Measurements from ENCODE around the gene NID2. TPM values are rescaled to one million over a fixed set of nuclear protein-coding genes. Genes with fewer than 3 reads are reported as not detected.

Gene NID2
- total and polyA plus RNA-seq, 12 donors: 7.2 to 61.3 (median 33.0) TPM

DNA sequence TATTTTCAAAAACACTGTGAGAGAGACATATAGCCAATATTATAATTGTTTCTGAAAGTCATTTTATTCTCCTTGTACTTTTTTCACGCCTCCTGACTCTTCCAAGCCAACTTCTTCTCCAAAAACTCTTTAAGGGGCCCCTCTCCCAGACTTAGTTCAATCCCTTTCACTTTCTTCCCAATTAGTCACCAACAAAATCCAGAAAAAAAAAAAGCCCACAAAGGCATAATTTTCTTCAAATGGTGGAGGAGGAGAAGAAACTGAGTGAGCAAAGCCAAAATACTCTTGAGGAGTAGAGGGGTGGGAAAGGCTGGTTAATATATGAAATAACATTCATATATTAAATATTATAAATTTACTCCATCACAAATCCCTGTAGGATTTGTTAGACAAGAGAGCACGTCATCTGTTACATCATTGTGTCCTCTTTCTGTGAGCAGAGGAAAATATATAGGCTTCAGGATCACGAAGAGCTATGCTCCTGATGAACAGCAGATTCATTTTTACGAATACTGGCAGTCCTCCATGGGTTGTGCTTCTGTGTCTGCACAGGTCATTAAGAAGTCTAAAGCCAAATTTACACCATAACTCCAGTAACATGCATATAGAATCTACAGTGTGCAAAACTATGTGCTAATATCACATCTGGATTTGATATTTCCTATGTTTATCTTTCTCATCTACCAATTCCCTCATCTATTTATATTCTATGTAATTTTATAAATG lies 25.9 kb upstream of the NID2 start:
- Histone ChIP-seq H3K36me3 (replicated peaks in 1 of 2) (no peaks in the 10 kb centered on the region), H3K27ac (no peak overlapping the region), H3K4me3 (no peak overlapping the region), H3K4me1 (replicated peaks in 1 of 2) (no peaks in the 10 kb centered on the region), H3K27me3 (no peaks in the 10 kb centered on the region), H3K9me3 (replicated peaks in 1 of 3) (no peaks in the 10 kb centered on the region)
- DNase-seq: no peak
- intact Hi-C loops (cut with DNase I): no loop called here
- 53 to 75% (median 64%) methylated on average over 4 of the region's 4 CpGs for WGBS, 4 donors
- TF ChIP-seq, protein P1, sequence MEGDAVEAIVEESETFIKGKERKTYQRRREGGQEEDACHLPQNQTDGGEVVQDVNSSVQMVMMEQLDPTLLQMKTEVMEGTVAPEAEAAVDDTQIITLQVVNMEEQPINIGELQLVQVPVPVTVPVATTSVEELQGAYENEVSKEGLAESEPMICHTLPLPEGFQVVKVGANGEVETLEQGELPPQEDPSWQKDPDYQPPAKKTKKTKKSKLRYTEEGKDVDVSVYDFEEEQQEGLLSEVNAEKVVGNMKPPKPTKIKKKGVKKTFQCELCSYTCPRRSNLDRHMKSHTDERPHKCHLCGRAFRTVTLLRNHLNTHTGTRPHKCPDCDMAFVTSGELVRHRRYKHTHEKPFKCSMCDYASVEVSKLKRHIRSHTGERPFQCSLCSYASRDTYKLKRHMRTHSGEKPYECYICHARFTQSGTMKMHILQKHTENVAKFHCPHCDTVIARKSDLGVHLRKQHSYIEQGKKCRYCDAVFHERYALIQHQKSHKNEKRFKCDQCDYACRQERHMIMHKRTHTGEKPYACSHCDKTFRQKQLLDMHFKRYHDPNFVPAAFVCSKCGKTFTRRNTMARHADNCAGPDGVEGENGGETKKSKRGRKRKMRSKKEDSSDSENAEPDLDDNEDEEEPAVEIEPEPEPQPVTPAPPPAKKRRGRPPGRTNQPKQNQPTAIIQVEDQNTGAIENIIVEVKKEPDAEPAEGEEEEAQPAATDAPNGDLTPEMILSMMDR (IDR thresholded peaks at IDR 0.05): no peak
- no peak for TF ChIP-seq POLR2A (IDR thresholded peaks at IDR 0.05)

DNA sequence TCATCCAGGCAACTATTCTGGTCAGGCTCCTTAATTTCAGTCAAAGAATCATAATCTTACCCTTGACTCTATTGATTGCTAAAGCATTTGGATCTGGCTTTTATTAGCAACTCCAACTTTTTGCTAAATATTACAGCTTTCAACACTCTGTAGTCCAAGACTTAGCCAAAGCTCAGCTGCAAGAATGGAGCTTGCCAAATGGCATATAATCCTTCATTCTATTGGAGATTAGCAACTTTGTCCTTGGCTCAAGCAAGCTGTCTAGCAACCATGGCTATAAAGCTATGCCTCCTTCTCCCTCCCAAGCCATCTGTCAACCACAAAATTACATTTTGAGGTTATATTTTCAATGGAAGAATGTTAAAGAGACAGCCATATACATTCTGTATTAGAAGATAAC lies 23.1 kb upstream of the NID2 start:
- no peak for DNase-seq
- intact Hi-C loops (cut with DNase I): no loop called here
- Histone ChIP-seq H3K4me3 (no peak overlapping the region), H3K9me3 (replicated peaks in 1 of 3) (no peaks in the 10 kb centered on the region), H3K4me1 (replicated peaks in 1 of 2) (no peaks in the 10 kb centered on the region), H3K27me3 (no peaks in the 10 kb centered on the region), H3K27ac (no peak overlapping the region), H3K36me3 (replicated peaks in 1 of 2) (no peaks in the 10 kb centered on the region)
- TF ChIP-seq, protein P1 (IDR thresholded peaks at IDR 0.05): no peak
- no peak for TF ChIP-seq POLR2A (IDR thresholded peaks at IDR 0.05)

DNA sequence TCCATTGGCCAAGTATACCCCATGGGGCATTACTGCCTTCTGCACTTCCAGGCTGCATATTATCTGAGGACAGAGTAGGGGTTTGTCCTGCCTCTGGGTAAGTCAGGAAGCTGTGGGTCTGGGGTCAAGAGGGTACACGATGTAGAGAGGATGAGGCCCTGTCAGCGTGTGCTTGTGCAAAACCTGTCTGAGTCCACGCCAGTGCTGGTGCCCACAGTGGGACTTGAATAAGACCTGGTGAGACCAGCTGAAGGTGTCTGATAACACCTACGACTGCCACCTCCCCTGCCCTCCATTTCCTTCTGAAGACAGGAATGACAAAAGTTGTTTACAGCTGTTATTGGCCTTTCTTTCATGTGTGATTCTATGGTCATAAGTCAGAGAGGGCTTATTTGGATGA lies 22.1 kb upstream of the NID2 start:
- Histone ChIP-seq H3K4me3 (no peak overlapping the region), H3K4me1 (replicated peaks in 1 of 2) (no peaks in the 10 kb centered on the region), H3K27me3 (no peaks in the 10 kb centered on the region), H3K36me3 (replicated peaks in 1 of 2) (no peaks in the 10 kb centered on the region), H3K27ac (no peak overlapping the region), H3K9me3 (replicated peaks in 1 of 3) (no peaks in the 10 kb centered on the region)
- intact Hi-C loops (cut with DNase I): no loop called here
- no peak for DNase-seq
- TF ChIP-seq, protein P1 (IDR thresholded peaks at IDR 0.05): no peak
- no peak for TF ChIP-seq POLR2A (IDR thresholded peaks at IDR 0.05)
- WGBS, 4 donors: 53 to 88% (median 77%) methylated on average over 3 to 4 of the region's 4 CpGs

DNA sequence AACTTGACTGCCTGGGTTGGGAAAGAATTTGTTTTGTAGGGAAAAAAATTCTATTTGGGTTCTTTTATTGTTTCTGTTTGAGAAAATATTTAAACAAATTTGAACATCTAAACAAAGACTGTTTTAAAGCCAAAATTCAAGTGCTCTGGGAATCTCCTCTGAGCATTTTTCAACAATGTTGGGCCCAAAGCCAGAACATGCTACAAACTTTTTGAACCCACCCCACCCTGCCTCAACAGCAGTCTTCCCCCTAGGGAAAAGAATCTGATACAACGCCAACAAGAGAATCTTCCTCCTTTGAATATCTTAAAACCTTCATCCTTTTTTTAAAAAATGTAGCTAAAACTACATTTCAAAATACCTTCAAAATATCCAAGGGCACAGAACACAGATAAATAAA lies 20.4 kb upstream of the NID2 start:
- intact Hi-C loops (cut with DNase I): no loop called here
- Histone ChIP-seq H3K27me3 (no peaks in the 10 kb centered on the region), H3K4me3 (no peak overlapping the region), H3K9me3 (replicated peaks in 1 of 3) (no peaks in the 10 kb centered on the region), H3K4me1 (replicated peaks in 1 of 2) (no peaks in the 10 kb centered on the region), H3K27ac (no peak overlapping the region), H3K36me3 (replicated peaks in 1 of 2) (no peaks in the 10 kb centered on the region)
- TF ChIP-seq, protein P1 (IDR thresholded peaks at IDR 0.05): no peak
- no peak for TF ChIP-seq POLR2A (IDR thresholded peaks at IDR 0.05)
- no peak for DNase-seq
- 69 to 83% (median 75%) methylated on average over 1 of the region's 1 CpG for WGBS, 4 donors

Data from adrenal gland (tissue), 12 donors.